Activated T-helper 1 cell treated with Interleukin-2 at 50 U/mL for 16 hours (primary cell): ENCODE results near the gene NPW.

Source experiments
- DNase-seq: peaks from one replicate; pipeline ENCODE4 v3.0.0-alpha.2; 2020; ENCODE audit warnings: low read depth

NPW gene

DNA sequence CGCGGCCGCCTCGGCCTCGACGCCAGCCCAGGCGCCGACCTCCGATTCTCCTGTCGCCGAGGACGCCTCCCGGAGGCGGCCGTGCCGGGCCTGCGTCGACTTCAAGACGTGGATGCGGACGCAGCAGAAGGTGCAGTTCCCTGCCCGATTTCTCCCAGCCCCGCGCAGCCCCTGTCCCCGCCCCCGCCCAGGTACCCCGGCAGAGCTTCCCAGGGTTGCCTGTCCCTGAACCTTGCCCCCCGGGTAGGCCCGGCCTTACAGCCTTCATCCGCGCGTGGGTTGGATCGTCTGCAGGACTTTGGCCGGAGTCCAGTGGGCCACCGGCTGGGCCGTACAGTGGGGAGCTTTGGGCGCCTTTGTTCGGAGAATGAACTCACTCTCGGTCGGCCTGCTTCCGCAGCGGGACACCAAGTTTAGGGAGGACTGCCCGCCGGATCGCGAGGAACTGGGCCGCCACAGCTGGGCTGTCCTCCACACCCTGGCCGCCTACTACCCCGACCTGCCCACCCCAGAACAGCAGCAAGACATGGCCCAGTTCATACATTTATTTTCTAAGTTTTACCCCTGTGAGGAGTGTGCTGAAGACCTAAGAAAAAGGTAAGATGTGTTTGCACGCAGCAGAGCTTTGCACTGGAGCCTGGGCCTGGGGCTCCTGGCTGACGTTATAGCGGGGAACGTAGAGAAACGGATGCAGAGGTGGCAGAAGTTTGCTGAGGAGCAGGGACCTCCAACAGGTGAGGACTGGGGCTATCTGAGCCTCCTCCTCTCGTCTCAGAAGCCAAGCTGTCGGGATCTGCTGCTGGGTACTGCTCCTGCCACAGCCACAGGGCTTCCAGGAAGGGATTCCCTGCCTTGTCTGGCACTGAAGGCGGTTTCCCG is 35.0 kb upstream of the NPW start:
- no peak for DNase-seq

DNA sequence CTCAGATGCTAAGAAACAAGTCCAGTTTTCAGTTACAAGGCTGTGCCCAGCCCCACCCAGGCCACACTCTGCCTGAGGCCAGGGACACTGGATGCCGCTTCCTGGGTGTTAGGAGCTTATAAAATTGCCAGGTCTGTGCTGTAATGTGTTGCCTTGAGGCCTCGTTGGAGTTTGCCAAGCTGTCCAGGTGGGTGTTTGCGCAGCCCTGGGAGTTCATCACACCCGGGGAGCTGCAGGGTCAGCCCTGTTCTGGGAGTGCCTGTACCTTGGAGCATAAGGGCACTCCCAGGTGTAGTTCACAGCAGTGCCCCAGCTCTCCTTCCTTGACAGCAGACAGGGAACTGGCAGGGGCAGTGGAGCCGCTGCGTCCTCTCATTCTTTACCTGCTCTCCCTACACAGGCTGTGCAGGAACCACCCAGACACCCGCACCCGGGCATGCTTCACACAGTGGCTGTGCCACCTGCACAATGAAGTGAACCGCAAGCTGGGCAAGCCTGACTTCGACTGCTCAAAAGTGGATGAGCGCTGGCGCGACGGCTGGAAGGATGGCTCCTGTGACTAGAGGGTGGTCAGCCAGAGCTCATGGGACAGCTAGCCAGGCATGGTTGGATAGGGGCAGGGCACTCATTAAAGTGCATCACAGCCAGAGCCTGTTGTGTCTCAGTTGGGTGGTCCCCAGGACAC is 34.0 kb upstream of the NPW start:
- no peak for DNase-seq

DNA sequence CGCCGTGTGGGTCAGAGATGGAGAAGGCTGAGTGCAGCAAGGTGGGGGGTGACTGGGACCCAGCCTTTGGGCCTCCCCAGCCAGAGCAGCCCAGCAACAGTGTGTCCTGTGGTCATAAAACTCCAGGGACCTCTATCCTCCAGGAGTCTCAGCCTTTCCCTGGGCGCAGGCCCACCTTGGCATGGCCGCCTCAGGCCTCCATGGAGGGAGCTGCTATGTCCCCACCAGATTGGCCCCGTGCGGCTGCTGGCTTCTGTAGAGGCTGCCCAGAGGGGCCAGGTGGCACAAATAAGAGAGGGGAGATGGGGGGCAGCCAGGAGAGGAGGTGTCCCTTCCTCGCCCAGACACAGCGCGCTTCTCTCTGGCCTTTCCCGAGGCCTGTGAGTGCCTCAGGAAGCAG is 32.4 kb upstream of the NPW start:
- no peak for DNase-seq

DNA sequence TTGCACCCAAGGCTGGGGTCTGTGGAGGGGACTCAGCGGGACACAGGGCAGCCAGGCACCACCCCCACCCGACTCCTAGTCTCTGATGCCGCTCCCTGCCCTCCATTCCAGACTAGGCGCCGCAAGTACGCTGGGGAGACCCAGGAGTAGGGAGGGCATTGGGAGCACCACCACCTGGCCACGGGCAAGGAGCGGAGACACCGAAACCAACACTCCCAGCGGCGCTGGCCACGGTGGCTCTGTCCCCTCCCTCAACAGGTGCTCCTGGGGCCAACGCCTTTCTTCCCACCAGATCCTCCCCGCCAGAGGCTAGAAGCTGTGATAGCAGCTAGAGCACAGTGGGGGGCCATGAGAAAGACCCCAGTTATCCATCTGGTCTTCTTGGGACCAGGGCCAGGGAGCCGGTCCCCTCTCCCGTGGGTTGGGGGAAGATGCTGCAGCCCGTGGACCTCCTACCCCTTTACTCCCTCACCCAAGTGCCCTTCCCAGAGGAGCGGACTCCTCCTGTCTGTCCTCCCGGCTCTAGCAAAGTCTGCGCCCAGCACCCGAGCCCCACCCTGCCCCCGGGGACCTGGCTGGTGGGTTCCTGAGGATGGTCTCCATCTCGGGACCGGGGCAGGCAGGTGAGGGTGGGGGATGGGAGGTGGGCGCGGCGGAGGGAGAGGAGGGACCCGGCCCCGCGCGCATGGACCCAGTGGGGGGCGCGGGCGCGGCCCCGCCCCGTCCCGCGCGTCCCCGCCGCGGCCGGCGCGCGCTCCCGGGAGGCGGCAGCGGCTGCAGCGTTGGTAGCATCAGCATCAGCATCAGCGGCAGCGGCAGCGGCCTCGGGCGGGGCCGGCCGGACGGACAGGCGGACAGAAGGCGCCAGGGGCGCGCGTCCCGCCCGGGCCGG is 30.1 kb upstream of the NPW start, which contains the start of gene SYNGR3:
Gene SYNGR3 (plus strand): TSS at position 762 of the 892 bp plus-strand sequence. CDS start 133 bp downstream, outside the sequence.
- no peak for DNase-seq

DNA sequence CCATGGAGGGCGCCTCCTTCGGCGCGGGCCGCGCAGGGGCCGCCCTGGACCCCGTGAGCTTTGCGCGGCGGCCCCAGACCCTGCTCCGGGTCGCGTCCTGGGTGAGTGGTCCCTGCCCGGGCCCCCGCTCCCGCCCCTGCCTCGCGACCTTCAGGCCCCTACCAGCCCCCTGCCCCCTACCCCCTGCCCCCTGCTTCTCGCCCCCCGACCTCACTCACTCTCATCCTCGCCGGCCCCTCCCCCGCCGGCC is 29.6 kb upstream of the NPW start:
- DNase-seq, result no peak

DNA sequence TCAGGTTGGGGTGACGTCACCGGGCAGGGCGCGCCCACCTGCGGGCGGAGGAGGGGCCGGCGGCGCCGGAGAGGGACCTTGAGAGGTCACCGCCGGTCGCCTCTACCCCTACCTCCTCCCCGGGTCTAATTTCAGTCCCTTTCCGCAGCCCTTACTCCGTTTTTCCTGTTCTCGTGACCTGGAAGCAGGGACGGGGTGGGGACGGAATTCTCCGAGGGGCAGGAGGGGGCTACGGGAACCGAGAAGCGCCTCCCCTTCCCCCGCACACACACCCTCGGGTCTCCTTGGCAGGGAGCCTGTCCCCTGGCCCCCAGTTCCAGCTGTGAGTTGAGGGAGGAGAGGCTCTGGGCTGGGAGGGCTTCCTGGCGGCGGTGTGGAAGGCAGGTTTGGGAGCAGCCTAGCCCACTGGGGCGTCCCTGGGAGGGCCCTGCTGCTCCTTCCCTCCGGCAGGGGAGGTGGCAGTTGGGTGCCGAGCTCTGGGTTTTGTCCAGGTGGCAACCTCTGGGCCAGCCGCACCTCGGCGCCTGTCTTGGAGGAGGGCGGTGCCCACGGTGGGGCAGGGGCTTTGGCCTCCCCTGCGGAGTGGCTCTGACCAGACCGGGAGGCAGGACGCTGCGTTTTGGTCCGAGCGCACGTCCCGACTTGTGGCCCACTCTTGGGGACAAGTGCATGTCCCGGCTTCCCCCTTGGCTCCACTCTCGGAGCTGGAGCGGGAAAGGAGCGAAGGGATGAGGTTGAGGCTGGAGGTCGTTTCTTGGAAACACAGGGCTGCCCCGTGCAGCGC is 29.0 kb upstream of the NPW start:
- DNase-seq, result no peak

DNA sequence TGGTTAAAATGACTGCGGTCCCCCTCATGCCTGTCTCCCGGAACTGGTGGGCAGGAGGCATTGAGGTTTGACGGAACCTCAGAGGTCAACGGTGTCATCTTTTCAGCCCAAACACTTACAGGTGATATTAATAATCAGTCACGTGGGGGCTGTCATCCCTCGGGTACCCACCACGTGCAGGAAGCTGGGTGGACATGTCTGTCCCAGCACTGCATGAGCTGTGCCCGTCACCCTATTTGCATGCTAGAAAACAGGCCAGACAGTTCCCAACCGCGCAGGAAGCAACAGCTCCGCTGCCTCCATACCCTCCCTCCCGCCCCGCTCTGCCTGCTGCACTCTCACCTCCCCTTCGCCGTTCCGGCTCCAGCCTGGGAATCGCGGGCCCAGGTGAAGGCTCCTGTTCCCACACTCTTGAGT is 28.4 kb upstream of the NPW start:
- no peak for DNase-seq

DNA sequence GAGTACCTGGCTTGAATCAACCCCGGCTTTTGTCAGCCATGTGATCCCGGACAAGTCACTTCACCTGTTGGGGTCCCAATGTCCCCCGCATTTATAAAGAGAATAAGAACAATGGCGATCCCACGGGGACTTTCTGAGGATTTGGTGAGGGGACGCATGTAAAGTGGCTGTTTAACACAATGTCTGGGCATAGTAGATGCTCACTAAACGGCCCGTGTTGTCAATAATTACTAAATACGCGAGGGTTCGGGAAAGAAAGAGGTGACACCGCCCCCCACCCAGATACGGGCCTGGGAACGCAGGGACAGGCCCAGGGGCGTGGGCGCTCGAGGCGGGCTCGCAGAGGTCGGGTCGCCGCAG is 28.0 kb upstream of the NPW start:
- DNase-seq, result no peak

DNA sequence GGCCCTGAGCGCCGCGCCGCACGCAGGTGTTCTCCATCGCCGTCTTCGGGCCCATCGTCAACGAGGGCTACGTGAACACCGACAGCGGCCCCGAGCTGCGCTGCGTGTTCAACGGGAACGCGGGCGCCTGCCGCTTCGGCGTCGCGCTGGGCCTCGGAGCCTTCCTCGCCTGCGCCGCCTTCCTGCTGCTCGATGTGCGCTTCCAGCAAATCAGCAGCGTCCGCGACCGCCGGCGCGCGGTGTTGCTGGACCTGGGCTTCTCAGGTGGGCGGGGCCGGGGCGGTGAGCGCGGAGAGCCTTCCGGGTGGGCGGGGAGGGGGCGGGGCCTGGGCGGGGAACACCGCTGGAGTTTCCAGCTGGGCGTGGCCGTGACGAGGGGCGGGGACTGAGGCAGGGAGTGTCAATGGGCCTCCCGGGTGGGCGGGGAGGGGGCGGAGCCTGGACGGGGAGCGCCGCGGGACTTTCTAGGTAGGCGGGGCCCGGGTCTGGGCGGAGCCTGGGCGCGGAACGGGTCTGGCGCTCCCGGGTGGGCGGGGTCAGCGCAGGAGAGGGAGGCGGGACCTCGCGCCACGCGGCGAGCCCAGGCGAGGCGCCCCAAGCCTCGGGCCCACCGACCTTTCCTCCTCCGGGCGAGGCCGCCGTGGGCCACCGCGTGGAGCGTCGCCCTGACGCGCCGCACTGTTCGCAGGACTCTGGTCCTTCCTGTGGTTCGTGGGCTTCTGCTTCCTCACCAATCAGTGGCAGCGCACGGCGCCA is 27.5 kb upstream of the NPW start:
- peak; percentile 94 for DNase-seq

DNA sequence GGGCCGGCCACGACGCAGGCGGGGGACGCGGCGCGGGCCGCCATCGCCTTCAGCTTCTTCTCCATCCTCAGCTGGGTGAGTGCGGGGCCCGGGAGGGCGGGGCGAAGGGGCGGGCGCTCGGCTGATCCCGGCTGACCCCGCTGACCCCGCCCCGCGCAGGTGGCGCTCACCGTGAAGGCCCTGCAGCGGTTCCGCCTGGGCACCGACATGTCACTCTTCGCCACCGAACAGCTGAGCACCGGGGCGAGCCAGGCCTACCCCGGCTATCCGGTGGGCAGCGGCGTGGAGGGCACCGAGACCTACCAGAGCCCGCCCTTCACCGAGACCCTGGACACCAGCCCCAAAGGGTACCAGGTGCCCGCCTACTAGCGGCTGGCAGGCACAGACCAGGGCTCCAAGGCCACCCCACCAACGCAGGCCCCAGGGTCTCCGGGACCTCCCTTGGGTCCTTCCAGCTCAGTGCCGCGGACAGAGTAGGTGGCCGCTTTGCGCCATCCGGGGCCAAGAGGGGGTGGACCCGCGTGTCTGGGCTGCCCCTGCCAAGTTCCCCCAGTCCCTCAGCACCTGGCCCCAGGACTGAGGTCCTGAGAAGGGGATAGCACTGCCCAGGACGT is 26.8 kb upstream of the NPW start:
- DNase-seq, result no peak

DNA sequence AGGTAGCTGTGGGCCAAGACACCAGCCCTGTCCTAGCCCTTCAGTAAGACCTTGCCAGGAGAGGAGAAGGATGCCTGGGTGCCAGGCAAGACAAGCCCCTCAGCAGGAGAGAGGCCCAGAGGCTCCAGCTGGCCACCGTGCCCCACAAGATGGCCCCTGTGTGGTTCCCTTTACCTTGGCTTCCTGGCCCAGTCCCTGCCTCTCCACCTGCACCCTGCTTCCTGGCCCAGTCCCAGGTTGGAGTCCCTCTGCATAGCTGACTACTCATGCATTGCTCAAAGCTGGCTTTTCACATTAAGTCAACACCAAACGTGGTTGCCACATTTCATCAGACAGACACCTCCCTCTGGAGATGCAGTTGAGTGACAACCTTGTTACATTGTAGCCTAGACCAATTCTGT is 25.9 kb upstream of the NPW start:
- DNase-seq, result no peak

DNA sequence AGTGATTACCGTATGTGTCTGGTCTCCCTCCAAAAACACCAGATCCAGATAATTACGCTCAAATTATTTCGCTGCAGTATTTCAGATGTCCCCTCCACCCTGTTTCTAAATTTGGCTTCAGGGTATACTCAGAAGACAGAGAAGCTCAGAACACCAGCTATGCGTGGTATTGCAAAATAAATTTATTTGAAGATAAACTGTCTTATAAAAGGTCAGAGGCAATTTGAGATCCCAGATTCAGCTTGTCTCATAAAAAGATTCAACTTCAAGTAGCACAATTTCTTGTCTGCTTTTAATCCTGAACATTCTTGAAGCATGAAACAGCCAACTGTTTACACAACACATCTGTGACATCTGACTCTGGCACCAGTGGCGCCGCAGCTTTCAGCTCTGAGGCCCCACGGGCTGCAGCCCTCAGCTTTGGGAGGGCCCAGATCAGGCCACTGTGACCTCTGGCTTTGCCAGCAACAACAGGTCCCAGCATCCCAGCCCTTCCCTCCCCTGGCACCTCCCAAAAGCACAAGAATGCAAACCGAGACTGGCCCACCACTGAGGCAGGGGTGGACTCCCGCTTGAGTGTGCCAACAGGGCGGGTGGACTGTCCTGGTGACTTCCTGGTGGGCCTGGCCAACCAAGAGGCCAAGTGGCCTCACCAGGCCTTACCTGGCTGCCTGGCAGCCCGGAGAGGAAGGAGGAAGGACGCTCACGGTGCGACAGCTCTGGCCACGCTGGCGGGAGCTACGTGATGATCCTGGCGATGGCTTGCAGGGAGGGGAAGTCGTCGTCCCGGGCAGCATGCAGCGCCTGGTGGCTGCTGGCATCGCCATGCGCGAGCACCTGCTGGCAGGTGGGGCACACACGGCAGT is 21.9 kb upstream of the NPW start:
- DNase-seq, result no peak

DNA sequence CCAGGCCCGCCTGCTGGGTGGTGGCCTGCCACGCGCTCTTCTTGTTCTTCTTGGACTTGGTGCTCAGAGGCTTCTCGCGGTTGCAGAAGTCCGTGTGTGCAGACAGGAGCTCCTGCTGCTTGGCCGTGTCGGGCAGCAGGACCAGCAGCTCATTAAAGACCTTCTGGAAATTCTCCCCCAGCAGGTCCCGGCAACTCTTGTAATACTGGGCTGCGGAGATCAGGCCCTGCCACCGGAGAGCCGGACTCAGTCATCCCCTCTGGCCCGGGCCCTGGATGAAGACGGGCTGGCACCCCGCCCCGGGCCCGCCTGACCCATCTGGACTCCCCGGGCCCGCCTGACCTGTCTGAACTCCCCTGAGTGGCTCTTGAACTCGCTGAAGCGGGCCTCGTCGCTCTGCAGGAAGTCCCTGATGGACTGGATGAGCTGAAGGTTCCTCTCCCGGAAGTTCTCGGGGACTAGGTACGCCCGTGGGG is 21.2 kb upstream of the NPW start:
- no peak for DNase-seq

DNA sequence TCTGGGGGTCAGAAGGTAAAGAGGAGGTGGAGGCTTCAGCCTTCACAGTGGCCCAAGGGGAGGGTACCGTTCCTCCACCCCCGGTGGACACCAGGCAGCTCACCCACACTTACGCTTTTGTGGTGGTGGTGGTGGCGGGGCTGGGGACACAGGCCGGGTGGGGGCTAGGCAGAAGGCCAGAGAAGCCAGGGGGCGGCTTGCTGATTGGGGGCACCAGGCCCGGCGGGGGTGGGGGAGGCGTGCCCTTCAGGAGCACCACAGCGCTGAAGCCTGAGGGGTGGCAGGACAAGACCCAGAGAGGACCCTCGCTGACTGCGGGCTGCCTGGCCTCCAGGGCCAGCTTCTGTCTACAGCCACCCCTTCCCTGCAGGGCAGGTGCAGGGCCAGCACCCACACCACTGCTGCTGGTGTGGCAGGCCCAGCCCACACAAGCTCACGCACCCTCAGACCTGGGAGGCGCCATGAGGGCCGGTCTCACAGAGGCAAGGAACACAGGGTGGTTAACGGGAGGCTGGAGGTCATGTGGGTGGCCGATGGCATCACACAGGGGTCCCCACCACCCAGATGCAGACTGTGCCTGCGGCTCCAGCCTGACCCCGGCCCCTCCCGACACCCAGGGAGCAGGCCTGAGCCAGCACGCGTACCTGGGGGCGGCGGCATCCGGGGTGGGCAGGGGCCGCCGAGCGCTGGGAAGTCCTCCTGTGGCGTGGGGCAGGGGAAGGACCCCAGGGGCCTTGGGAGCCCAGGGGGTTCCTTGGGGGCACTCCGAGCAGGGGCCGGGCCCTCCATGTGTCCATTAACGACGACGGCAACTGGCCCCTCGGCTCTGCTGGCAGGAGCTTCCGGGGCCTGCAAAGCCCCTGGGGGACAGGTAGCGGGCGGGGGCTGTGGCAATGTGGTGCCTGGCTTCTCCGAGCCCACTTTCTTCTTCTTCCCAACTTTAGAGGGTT is 20.5 kb upstream of the NPW start:
- DNase-seq, result no peak

DNA sequence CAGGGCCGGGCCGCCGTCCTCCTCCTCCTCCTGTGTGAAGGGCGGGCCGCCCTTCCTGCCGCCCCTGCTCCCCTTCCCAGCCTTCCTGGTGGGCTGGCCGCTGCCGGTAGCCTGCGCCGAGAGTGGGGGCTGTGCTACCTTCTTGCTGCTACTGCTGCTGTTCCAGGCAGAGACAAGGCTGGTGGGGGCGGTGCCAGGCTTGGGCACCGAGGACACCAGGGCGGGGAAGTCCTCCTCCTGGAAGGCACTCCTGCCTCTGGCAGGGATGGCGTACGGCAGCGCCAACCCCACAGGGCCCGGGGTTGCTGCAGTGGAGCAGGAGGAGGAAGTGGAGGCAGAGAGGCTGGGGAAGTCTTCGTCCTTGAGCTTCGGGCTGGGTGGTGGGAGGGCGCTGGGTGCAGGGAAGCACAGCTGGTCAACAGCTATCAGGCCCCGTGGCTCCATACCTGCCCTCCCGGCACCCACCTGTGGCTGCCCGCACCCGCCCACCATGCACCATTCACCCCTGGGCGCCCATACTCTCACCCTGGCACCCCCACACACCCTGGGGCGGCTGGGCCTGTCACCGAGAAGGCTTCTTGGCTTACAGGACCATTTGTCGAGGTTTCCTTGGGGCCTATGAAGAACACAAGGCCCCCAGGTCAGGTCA is 19.6 kb upstream of the NPW start:
- DNase-seq, result no peak

DNA sequence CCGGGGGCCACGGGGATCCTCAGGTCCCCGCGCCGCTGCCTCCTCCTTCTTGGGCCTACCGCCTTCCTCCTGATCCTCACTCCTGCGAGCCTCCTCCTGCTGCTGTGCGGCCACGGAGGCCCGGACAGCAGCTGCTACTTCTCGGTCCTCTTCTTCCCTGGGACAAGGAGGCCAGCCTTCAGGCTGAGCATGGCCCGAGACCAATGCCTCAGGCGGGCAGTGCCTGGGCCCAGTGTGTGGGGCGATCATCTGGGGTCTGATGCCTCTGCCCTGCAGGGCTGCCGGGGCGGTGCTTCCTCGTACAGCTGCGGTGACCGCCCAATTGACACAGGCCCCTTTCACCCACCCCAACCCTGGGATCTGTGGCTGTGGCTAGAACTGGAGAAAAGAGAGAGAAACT is 18.6 kb upstream of the NPW start:
- no peak for DNase-seq

DNA sequence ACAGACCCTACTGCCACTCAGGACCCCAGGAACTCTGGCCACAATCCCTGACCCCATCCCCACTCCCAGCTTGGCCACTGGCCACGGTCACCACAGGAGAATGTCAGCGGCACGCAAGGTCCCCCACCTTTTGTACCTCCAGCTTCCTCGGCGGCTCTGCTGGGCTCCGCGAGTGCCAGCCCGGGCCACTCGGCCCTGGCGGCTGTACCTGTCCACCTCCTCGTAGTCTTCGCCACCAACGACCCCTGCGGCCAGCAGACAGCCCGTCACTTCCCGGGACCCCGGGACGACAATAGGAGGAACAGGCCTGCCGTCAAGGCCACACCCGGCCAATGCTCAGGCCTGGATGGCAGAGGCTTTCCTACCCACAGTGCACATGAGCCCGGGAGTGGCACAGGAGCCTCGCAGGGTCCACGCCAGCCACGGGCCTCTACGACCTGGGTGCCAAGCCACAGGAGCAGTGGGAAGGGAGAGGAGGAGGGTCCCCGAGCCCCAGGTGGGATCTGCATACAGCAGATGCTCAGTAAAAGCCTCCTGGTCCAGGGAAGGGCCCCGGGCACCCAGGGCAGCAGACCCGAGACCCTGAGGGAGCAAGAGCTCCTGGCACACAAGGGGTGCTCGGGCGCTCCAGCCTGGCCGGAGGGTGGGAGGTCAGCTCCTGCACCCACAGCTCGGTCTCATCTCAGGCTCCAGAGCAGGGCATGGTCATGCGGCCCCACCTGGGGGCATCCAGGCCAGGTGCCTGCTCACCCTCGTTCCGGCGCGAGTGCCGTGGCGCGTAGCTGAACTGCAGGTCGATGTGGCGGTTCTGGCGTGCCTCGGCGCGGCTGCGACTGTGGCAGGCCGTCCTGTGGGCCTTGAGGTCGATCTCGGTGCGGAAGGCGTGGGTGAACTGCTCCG is 17.9 kb upstream of the NPW start:
- DNase-seq, result no peak
